Endothelial cell (in vitro differentiated cells): ENCODE results near the gene RUFY4. TPM values are rescaled to one million over a fixed set of nuclear protein-coding genes. Genes with fewer than 3 reads are reported as not detected.

Source experiments
- DNase-seq: peaks from one replicate; pipeline ENCODE4 v3.0.0; 2021; ENCODE audit warnings: low spot score
- H3K27ac Mint-ChIP-seq: one replicate; pipeline ENCODE4 v1.8.0; 2021; ENCODE audit warnings: mixed read lengths, inconsistent platforms; ENCODE audit not compliant: unreplicated experiment
- H3K27me3 Mint-ChIP-seq: one replicate; pipeline ENCODE4 v1.8.0; 2021; ENCODE audit warnings: mild to moderate bottlenecking, moderate library complexity, mixed read lengths, inconsistent platforms; ENCODE audit not compliant: unreplicated experiment
- H3K36me3 Mint-ChIP-seq: one replicate; pipeline ENCODE4 v1.8.0; 2021; ENCODE audit warnings: mild to moderate bottlenecking, low read depth, mixed read lengths, inconsistent platforms; ENCODE audit not compliant: unreplicated experiment
- H3K4me1 Mint-ChIP-seq: one replicate; pipeline ENCODE4 v1.8.0; 2021; ENCODE audit warnings: mild to moderate bottlenecking, mixed read lengths, inconsistent platforms; ENCODE audit not compliant: unreplicated experiment
- H3K4me3 Mint-ChIP-seq: one replicate; pipeline ENCODE4 v1.8.0; 2021; ENCODE audit warnings: mild to moderate bottlenecking, mixed read lengths, inconsistent platforms; ENCODE audit not compliant: unreplicated experiment
- H3K9me3 Mint-ChIP-seq: one replicate; pipeline ENCODE4 v1.8.0; 2021; ENCODE audit warnings: mixed read lengths, inconsistent platforms; ENCODE audit not compliant: unreplicated experiment
- CTCF ChIP-seq: fragments of 200-600 bp; sonication (generic); IDR thresholded peaks from one replicate; pipeline ENCODE4 v1.5.0; 2021; ENCODE audit warnings: antibody characterized with exemption; ENCODE audit not compliant: unreplicated experiment
- total RNA-seq: library from RNA; stranded (reverse); fragmentation: NEBNext Ultra II Directional; extraction: Animal tissue kit (Norgen Biotek cat#: 25700); gene quantifications from one replicate; pipeline ENCODE4 v1.2.1, GENCODE V29; 2021; ENCODE audit not compliant: unreplicated experiment

RUFY4 gene
- total RNA-seq, 1 donor from 2014 or later: not detected

GRCh38 chr2:218073185-218073584, 4.1 kb downstream of the RUFY4 start:
- Mint-ChIP-seq H3K4me1 (peaks cover 7% of the 10 kb centered on the region), H3K9me3 (no peaks in the 10 kb centered on the region), H3K27ac (no peak overlapping the region), H3K36me3 (peaks cover 16% of the 10 kb centered on the region), H3K4me3 (no peak overlapping the region), H3K27me3 (peaks cover 19% of the 10 kb centered on the region)
- TF ChIP-seq CTCF: no peak
- no peak for DNase-seq

- peaks cover 22% of the 10 kb centered on the region for H3K27me3 Mint-ChIP-seq
- peaks cover 7% of the 10 kb centered on the region for H3K4me1 Mint-ChIP-seq
- TF ChIP-seq CTCF: peak; percentile 28
- peak overlapping the region; percentile 46 for H3K27ac Mint-ChIP-seq
- H3K4me3 Mint-ChIP-seq: no peak overlapping the region
- no peaks in the 10 kb centered on the region for H3K9me3 Mint-ChIP-seq
- H3K36me3 Mint-ChIP-seq: peaks cover 16% of the 10 kb centered on the region
- DNase-seq: peak; percentile 66
Measured at GRCh38 chr2:218074031-218074430, 5.0 kb downstream of the RUFY4 start.

GRCh38 chr2:218075975-218076811, 7.1 kb downstream of the RUFY4 start:
- Mint-ChIP-seq H3K4me3 (peak overlapping the region; percentile 15), H3K36me3 (peaks cover 14% of the 10 kb centered on the region), H3K27me3 (peaks cover 25% of the 10 kb centered on the region), H3K9me3 (no peaks in the 10 kb centered on the region), H3K27ac (peak overlapping the region; percentile 22), H3K4me1 (peaks cover 7% of the 10 kb centered on the region)
- no peak for TF ChIP-seq CTCF
- DNase-seq: no peak

- peaks cover 12% of the 10 kb centered on the region for H3K36me3 Mint-ChIP-seq
- no peak for TF ChIP-seq CTCF
- no peak overlapping the region for H3K4me3 Mint-ChIP-seq
- no peak for DNase-seq
- peaks cover 25% of the 10 kb centered on the region for H3K27me3 Mint-ChIP-seq
- H3K4me1 Mint-ChIP-seq: peaks cover 8% of the 10 kb centered on the region
- no peaks in the 10 kb centered on the region for H3K9me3 Mint-ChIP-seq
- H3K27ac Mint-ChIP-seq: no peak overlapping the region
Measured at GRCh38 chr2:218077464-218078216, 8.6 kb downstream of the RUFY4 start.
